HEK293 (cell line): ENCODE data around the gene PCDH12.

ENCODE experiments used
- CTCF ChIA-PET: fragments of 350-600 bp; formaldehyde crosslinking; extraction: SDS; loops from one replicate; lab custom pipeline; 2021; ENCODE audit warnings: antibody characterized with exemption; lab: Yijun Ruan, JAX
- POLR2A ChIA-PET: fragments of 300-600 bp; formaldehyde crosslinking; extraction: SDS; loops from one replicate; lab custom pipeline; 2020; ENCODE audit warnings: antibody characterized with exemption, inconsistent platforms; lab: Yijun Ruan, JAX
- H3K27ac ChIP-seq: fragments of 200-500 bp; sonication (Bioruptor generic); 2 replicates; pipeline ENCODE4 v1.5.1; 2014; ENCODE audit warnings: low read depth, low read length, control low read depth, inconsistent platforms; ENCODE audit errors: extremely low read depth
- H3K36me3 ChIP-seq, 2 experiments: fragments of 200-500 bp in 1 of 2; sonication (Bioruptor generic) in 1 of 2; 1 replicate in 1 of 2; 2 replicates in 1 of 2; pipeline ENCODE4 v1.5.1; 2014 to 2017; ENCODE audit warnings: inconsistent platforms in 2 of 2, low read length in 2 of 2; ENCODE audit not compliant: control insufficient read depth in 2 of 2, insufficient read depth in 1 of 2
- H3K4me1 ChIP-seq: fragments of 200-500 bp; sonication (Bioruptor generic); 2 replicates; pipeline ENCODE4 v1.5.1; 2014; ENCODE audit warnings: mild to moderate bottlenecking, low read length, inconsistent platforms; ENCODE audit not compliant: control insufficient read depth, insufficient read depth
- H3K4me3 ChIP-seq: 2 replicates; pipeline ENCODE4 v1.5.1; 2011; ENCODE audit warnings: low read depth, mild to moderate bottlenecking, control low read depth, low read length, moderate library complexity
- H3K9me3 ChIP-seq: fragments of 200-500 bp; sonication (Bioruptor generic); 2 replicates; pipeline ENCODE4 v1.5.1; 2014; ENCODE audit warnings: low read depth, low read length, inconsistent platforms; ENCODE audit not compliant: control insufficient read depth, insufficient read depth
- CTCF ChIP-seq: fragments of 450-650 bp; formaldehyde crosslinking; IDR thresholded peaks from 2 replicates; pipeline ENCODE4 v1.5.1; 2016; ENCODE audit warnings: missing biosample characterization, missing genetic modification characterization
- EGR2 ChIP-seq: fragments of 450-650 bp; formaldehyde crosslinking; IDR thresholded peaks from 2 replicates; pipeline ENCODE4 v1.5.1; 2016; ENCODE audit warnings: low read depth, missing biosample characterization, missing genetic modification characterization
- PRDM1 ChIP-seq: fragments of 450-650 bp; formaldehyde crosslinking; IDR thresholded peaks from 2 replicates; pipeline ENCODE4; 2016; ENCODE audit warnings: missing biosample characterization, missing genetic modification characterization
- TCF7L2 ChIP-seq: IDR thresholded peaks from 2 replicates; pipeline ENCODE4 v1.6.1; 2011; ENCODE audit warnings: low read depth, mild to moderate bottlenecking, inconsistent platforms, low read length, moderate library complexity, borderline replicate concordance
- ZBTB10 ChIP-seq: fragments of 450-650 bp; formaldehyde crosslinking; IDR thresholded peaks from 2 replicates; pipeline ENCODE4 v1.5.1; 2016; ENCODE audit warnings: missing biosample characterization, missing genetic modification characterization
- ZFHX2 ChIP-seq: fragments of 450-650 bp; formaldehyde crosslinking; conservative IDR thresholded peaks from 2 replicates; pipeline ENCODE4 v1.5.1; 2016; ENCODE audit warnings: missing biosample characterization, missing genetic modification characterization
- ZNF571 ChIP-seq: fragments of 450-650 bp; formaldehyde crosslinking; IDR thresholded peaks from 2 replicates; pipeline ENCODE4 v1.5.0; 2017; ENCODE audit warnings: missing biosample characterization, missing genetic modification characterization
- ZNF664 ChIP-seq: fragments of 450-650 bp; formaldehyde crosslinking; IDR thresholded peaks from 2 replicates; pipeline ENCODE4 v1.5.1; 2016; ENCODE audit warnings: missing biosample characterization, missing genetic modification characterization
- TF ChIP-seq, protein P1 (sequence below): fragments of 450-650 bp; formaldehyde crosslinking; IDR thresholded peaks from 2 replicates; pipeline ENCODE4 v1.5.0; 2017; ENCODE audit warnings: missing biosample characterization, missing genetic modification characterization, borderline replicate concordance
- TF ChIP-seq, protein P2 (sequence below): fragments of 450-650 bp; formaldehyde crosslinking; IDR thresholded peaks from 2 replicates; pipeline ENCODE4 v1.5.1; 2016; ENCODE audit warnings: missing biosample characterization, missing genetic modification characterization

The PCDH12 gene

DNA sequence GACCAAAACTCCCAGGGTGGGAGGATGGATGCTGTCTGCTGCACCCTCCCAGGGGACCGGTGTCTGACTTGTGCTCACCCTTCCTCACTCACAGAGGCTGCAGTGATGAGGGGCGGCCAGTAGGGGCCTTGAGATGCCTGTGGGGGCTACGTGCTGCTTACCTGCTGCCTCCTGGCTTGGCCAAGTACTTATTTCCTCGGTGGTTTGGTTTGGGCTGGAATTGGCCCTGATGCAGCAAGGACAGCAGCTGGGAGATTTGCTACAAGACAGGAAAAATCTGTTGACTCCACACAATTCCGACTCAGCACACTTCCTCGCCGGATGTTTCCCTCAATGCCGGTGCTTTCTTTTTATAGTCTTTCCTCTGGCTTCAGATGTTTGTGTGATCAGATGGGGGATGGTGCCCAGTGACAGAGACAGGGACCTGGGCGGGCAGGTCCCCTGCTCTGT lies 6.6 kb downstream of the PCDH12 start:
- H3K4me3 ChIP-seq, result no peak overlapping the region
- no peaks in the 10 kb centered on the region for H3K4me1 ChIP-seq
- no peaks in the 10 kb centered on the region for H3K36me3 ChIP-seq
- ChIA-PET POLR2A (no interaction called here), CTCF (interaction anchor here (0.7 to 1.9 kb wide), 7 partner anchors 9 to 248 kb away, joined by 3 to 16 read pairs (median 3); no protein-coding TSS in a partner anchor)
- H3K9me3 ChIP-seq, result no peaks in the 10 kb centered on the region
- H3K27ac ChIP-seq, result no peak overlapping the region
- peak; percentile 36; the same call in 1 of the 2 replicates for TF ChIP-seq CTCF (tag by site-specific recombination)
- no peak for TF ChIP-seq TCF7L2

- TF ChIP-seq EGR2, result peak; percentile 62
- peak; percentile 66; the same call in 1 of the 2 replicates for TF ChIP-seq ZFHX2
- no peak for TF ChIP-seq ZBTB10
- TF ChIP-seq, protein P1, sequence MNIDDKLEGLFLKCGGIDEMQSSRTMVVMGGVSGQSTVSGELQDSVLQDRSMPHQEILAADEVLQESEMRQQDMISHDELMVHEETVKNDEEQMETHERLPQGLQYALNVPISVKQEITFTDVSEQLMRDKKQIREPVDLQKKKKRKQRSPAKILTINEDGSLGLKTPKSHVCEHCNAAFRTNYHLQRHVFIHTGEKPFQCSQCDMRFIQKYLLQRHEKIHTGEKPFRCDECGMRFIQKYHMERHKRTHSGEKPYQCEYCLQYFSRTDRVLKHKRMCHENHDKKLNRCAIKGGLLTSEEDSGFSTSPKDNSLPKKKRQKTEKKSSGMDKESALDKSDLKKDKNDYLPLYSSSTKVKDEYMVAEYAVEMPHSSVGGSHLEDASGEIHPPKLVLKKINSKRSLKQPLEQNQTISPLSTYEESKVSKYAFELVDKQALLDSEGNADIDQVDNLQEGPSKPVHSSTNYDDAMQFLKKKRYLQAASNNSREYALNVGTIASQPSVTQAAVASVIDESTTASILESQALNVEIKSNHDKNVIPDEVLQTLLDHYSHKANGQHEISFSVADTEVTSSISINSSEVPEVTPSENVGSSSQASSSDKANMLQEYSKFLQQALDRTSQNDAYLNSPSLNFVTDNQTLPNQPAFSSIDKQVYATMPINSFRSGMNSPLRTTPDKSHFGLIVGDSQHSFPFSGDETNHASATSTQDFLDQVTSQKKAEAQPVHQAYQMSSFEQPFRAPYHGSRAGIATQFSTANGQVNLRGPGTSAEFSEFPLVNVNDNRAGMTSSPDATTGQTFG (tag by site-specific recombination), result no peak
- no peak for TF ChIP-seq PRDM1
- Histone ChIP-seq H3K36me3 (no peaks in the 10 kb centered on the region), H3K9me3 (no peaks in the 10 kb centered on the region), H3K27ac (no peak overlapping the region), H3K4me3 (no peak overlapping the region), H3K4me1 (no peaks in the 10 kb centered on the region)
- ChIA-PET POLR2A (no interaction called here), CTCF (interaction anchor here (0.7 to 1.9 kb wide), 6 partner anchors 9 to 243 kb away, joined by 3 to 16 read pairs (median 3); no protein-coding TSS in a partner anchor)
Observed at GRCh38 chr5:141950207-141951005, 7.6 kb downstream of the PCDH12 start.

GRCh38 chr5:141949511-141949910 lies 8.5 kb downstream of the PCDH12 start:
- H3K4me3 ChIP-seq, result no peak overlapping the region
- TF ChIP-seq, protein P2, sequence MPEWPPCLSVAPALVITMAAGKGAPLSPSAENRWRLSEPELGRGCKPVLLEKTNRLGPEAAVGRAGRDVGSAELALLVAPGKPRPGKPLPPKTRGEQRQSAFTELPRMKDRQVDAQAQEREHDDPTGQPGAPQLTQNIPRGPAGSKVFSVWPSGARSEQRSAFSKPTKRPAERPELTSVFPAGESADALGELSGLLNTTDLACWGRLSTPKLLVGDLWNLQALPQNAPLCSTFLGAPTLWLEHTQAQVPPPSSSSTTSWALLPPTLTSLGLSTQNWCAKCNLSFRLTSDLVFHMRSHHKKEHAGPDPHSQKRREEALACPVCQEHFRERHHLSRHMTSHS (tag by site-specific recombination), result no peak
- TF ChIP-seq ZNF664 (tag by site-specific recombination) (no peak), ZNF571 (tag by site-specific recombination) (no peak)
- no peak overlapping the region for H3K27ac ChIP-seq
- no peaks in the 10 kb centered on the region for H3K9me3 ChIP-seq
- CTCF ChIA-PET, result interaction anchor here (0.6 to 3.0 kb wide), 4 partner anchors 8 to 70 kb away, joined by 3 to 24 read pairs (median 5); no protein-coding TSS in a partner anchor
- no peaks in the 10 kb centered on the region for H3K4me1 ChIP-seq
- H3K36me3 ChIP-seq, result no peaks in the 10 kb centered on the region
- POLR2A ChIA-PET, result interaction anchor here (1.2 kb wide), 1 partner anchor 264 kb away, joined by 3 read pairs; no protein-coding TSS in a partner anchor
